Measurements from ENCODE around the gene ELOVL1.
A peak's percentile ranks its signal among the peaks of the same experiment; 100 is the strongest.
"Not testable (repeated sequence)": the region's sequence is repeated elsewhere in the genome, so short reads cannot be mapped to it uniquely, and the experiment has no call there.

ELOVL1 gene

DNA sequence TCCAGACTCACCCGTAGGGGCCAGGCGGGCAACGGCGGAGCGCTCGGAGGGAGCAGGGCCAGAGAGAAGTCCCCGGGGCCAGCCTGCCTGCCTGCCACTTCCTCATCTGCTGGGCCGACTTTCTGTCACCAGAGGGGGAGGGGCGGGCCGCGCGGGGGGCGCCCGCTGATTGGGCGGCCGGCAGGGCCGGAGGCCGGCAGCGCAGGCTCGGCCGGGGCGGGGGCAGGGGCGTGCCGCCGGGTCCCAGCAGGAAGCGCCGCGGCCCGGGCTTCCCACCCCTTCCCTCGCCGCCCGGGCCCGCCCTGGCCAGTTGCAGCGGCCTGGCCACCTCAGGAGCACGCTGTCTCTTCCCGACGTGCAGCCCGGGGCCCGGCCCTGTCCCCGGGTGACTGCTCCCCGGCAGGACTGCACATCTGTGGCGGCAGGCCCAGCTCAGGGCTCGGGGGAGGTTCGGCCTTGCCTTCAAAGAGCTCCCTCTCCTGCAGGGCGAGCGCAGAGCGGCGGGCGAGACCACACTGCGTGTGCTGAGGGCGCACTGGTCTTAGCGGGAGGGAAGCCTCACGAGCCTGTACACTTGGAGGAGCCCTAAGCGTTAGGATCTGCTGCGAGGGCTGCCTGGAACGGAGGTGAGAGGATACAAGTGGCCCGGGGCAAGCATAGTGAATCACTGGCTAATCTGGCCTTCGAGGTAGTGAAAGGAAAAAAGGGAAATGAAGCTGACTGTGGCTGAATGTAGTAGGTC lies at the start of gene ELOVL1:
ELOVL1 (minus strand) TSS at position 108 of the 742 bp plus-strand sequence. CDS start 2,402 bp downstream, outside the sequence.
- Histone ChIP-seq H3K9ac (ENCODE audit: low read length) (peak within 1 kb of the TSS; percentile 74), H3K36me3 (ENCODE audit: control insufficient read depth, insufficient read depth, low read length) (peaks cover 22% of the 10 kb centered on the region), H3K27me3 (ENCODE audit: control insufficient read depth, insufficient read depth, low read length) (no peaks in the 10 kb centered on the region), H3K4me1 (ENCODE audit: control insufficient read depth, insufficient read depth, low read length) (peaks cover 12% of the 10 kb centered on the region), H3K4me3 (ENCODE audit: low read length) (peak within 1 kb of the TSS; percentile 85), H3K27ac (ENCODE audit: low read depth, low read length) (peak within 1 kb of the TSS; percentile 75)

DNA sequence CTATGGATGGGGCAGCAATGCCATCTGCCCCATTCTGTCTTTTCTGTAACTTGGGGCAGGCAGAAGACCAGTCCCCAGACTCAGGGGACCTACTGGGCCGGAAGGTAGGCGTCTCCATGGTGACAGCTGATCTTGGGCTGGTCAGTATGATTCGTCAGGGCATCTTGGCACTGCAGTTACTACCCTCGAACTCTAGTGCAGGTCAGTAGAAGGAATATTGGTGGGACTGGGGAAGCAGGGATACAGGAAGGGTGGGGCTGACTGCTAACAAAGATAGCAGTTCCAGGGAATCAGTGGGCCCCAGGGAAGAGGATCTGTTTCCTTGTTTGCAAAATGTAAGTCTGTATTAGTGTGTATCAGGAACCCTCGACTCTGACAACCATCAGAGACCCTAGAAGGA lies 48.1 kb upstream of the ELOVL1 start:
- no peaks in the 10 kb centered on the region for H3K4me1 ChIP-seq (ENCODE audit: control insufficient read depth, insufficient read depth, low read length)
- peaks cover 36% of the 10 kb centered on the region for H3K36me3 ChIP-seq (ENCODE audit: control insufficient read depth, insufficient read depth, low read length)
- H3K27ac ChIP-seq (ENCODE audit: low read depth, low read length), result no peak overlapping the region
- H3K9ac ChIP-seq (ENCODE audit: low read length), result no peak overlapping the region
- H3K27me3 ChIP-seq (ENCODE audit: control insufficient read depth, insufficient read depth, low read length), result no peaks in the 10 kb centered on the region
- no peak overlapping the region for H3K4me3 ChIP-seq (ENCODE audit: low read length)

DNA sequence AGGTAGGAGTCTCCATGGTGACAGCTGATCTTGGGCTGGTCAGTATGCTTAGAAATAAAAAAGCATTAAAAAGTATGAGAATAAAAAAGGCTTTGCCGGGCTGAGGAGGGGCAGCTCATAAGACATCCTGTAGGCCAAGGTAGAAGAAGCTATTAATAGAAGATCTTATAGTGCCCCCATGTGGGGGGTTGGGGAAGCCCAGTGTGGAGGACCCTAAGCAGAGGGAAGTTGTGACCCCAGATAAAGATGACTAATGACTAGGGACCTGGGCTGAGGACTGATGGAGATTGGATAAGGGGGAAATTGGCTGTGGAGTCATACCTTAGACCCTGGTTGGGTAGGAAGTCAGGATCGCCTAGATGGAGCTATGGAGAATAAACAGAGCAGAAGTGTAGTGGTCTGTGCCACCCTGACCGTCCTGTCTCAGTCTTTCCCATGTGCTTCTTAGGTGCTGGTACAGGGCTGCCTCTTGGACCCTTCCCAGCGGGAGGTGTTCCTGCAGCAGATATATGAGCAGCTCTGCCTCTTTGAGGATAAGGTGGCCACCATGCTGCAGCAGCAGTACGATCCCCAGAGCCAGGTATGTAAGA lies 46.9 kb upstream of the ELOVL1 start:
- Histone ChIP-seq H3K27me3 (ENCODE audit: control insufficient read depth, insufficient read depth, low read length) (no peaks in the 10 kb centered on the region), H3K4me1 (ENCODE audit: control insufficient read depth, insufficient read depth, low read length) (no peaks in the 10 kb centered on the region), H3K9ac (ENCODE audit: low read length) (no peak overlapping the region), H3K27ac (ENCODE audit: low read depth, low read length) (no peak overlapping the region), H3K36me3 (ENCODE audit: control insufficient read depth, insufficient read depth, low read length) (peaks cover 24% of the 10 kb centered on the region), H3K4me3 (ENCODE audit: low read length) (no peak overlapping the region)

DNA sequence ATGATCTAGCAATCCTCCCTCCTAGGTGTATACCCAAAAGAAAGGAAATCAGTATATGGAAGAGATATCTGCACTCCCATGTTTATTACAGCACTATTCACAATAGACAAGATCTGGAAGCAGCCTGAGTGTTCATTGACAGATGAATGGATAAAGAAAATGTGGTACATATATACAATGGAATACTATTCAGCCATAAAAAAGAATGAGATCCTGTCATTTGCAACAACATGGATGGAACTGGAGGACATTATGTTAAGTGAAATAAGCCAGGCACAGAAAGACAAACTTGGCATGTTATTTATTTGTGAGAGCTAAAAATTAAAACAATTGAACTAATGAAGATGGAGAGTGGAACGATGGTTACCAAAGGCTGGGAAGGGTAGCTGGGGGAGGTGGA lies 45.6 kb upstream of the ELOVL1 start:
- not testable (repeated sequence) for H3K4me1 ChIP-seq (ENCODE audit: control insufficient read depth, insufficient read depth, low read length); H3K27ac ChIP-seq (ENCODE audit: low read depth, low read length); H3K4me3 ChIP-seq (ENCODE audit: low read length); H3K9ac ChIP-seq (ENCODE audit: low read length); H3K27me3 ChIP-seq (ENCODE audit: control insufficient read depth, insufficient read depth, low read length)
- peaks cover 13% of the 10 kb centered on the region for H3K36me3 ChIP-seq (ENCODE audit: control insufficient read depth, insufficient read depth, low read length)

DNA sequence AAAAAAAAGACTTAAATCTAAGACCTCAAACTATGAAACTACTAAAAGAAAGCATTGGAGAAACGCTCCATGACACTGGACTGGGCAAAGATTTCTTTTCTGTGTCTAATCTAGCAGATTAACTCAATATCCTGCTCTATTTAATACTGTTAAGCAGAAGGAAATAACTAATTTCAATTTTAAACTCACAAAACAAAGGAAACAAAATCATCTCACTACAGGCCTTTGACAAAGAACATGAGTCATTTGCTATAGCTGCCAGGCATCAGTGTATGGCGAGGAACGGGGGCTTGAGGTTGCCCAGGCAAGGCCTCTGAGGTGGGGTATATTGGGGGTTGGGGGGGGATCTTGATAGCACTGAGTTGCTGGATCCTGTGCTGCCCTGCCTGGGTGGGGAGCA lies 42.8 kb upstream of the ELOVL1 start:
- Histone ChIP-seq H3K27ac (ENCODE audit: low read depth, low read length) (no peak overlapping the region), H3K4me3 (ENCODE audit: low read length) (no peak overlapping the region), H3K27me3 (ENCODE audit: control insufficient read depth, insufficient read depth, low read length) (no peaks in the 10 kb centered on the region), H3K36me3 (ENCODE audit: control insufficient read depth, insufficient read depth, low read length) (peaks cover 12% of the 10 kb centered on the region), H3K4me1 (ENCODE audit: control insufficient read depth, insufficient read depth, low read length) (no peaks in the 10 kb centered on the region), H3K9ac (ENCODE audit: low read length) (no peak overlapping the region)

DNA sequence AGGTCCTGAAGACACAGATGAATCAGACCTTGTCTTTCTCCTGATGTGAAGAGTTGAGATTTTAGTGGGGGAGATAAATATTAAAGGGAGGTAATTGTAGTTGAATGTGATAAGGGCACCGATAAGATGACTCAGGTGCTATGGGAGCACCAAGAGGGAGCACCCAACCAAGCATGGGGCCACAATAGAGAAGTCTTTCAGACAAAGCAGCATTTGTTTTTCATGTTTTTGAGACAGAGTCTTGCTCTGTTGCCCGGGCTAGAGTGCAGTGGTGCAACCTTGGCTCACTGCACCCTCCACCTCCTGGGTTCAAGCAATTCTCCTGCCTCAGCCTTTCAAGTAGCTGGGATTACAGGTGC lies 38.0 kb upstream of the ELOVL1 start:
- H3K27me3 ChIP-seq (ENCODE audit: control insufficient read depth, insufficient read depth, low read length), result no peaks in the 10 kb centered on the region
- H3K9ac ChIP-seq (ENCODE audit: low read length), result no peak overlapping the region
- no peak overlapping the region for H3K4me3 ChIP-seq (ENCODE audit: low read length)
- H3K4me1 ChIP-seq (ENCODE audit: control insufficient read depth, insufficient read depth, low read length), result no peaks in the 10 kb centered on the region
- H3K27ac ChIP-seq (ENCODE audit: low read depth, low read length), result no peak overlapping the region
- peaks cover 32% of the 10 kb centered on the region for H3K36me3 ChIP-seq (ENCODE audit: control insufficient read depth, insufficient read depth, low read length)

DNA sequence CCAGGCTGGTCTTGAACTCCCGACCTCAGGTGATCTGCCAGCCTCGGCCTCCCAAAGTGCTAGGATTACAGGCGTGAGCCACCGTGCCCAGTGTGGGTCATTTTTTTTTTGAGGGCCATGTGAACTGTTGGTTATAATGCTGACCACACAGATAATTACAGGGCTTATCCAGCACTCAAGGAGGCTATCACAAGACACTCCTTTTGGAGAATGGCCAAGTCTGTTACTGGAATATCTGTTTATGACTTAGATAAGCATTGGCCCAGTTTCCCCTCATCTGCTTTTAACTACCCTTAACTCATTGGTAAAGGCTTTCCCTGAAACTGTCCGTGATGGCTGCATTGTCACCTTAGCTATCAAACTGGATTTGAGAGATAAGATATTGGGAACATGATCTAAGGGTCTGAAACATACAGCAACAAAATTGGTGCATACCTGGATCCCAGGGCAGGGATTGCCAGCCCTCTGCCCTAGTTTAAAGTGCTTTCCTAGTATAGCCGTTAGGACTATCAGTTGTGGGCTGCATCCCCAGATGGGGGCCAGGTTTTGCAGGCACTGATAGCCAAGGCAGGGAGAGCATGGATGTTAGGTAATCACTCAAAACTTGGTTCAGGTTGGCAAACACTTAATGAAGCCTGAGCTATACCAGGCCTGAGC lies 37.5 kb upstream of the ELOVL1 start:
- Histone ChIP-seq H3K4me3 (ENCODE audit: low read length) (no peak overlapping the region), H3K27me3 (ENCODE audit: control insufficient read depth, insufficient read depth, low read length) (no peaks in the 10 kb centered on the region), H3K36me3 (ENCODE audit: control insufficient read depth, insufficient read depth, low read length) (peaks cover 32% of the 10 kb centered on the region), H3K9ac (ENCODE audit: low read length) (no peak overlapping the region), H3K27ac (ENCODE audit: low read depth, low read length) (no peak overlapping the region), H3K4me1 (ENCODE audit: control insufficient read depth, insufficient read depth, low read length) (no peaks in the 10 kb centered on the region)

DNA sequence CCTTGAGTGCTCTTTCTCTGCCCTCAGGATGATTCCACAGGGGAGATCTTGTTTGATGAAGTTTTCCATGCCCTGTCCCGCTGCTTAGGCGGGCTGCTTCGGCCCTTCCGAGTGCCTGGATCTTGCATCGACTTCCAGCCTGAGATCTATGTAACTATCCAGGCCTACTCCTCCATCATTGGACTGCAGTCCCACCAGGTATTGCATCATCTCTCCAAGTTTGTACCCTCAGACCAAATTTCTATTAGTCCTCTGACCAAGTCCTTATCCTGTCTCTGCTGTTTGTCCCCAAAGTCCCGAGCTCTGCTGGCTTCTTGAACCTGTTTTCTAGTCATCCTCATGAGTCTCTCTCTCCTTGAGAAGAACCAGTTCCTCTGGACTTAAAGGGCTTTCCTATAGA lies 36.5 kb upstream of the ELOVL1 start:
- Histone ChIP-seq H3K36me3 (ENCODE audit: control insufficient read depth, insufficient read depth, low read length) (peaks cover 32% of the 10 kb centered on the region), H3K9ac (ENCODE audit: low read length) (no peak overlapping the region), H3K4me3 (ENCODE audit: low read length) (no peak overlapping the region), H3K27ac (ENCODE audit: low read depth, low read length) (no peak overlapping the region), H3K27me3 (ENCODE audit: control insufficient read depth, insufficient read depth, low read length) (no peaks in the 10 kb centered on the region), H3K4me1 (ENCODE audit: control insufficient read depth, insufficient read depth, low read length) (no peaks in the 10 kb centered on the region)

DNA sequence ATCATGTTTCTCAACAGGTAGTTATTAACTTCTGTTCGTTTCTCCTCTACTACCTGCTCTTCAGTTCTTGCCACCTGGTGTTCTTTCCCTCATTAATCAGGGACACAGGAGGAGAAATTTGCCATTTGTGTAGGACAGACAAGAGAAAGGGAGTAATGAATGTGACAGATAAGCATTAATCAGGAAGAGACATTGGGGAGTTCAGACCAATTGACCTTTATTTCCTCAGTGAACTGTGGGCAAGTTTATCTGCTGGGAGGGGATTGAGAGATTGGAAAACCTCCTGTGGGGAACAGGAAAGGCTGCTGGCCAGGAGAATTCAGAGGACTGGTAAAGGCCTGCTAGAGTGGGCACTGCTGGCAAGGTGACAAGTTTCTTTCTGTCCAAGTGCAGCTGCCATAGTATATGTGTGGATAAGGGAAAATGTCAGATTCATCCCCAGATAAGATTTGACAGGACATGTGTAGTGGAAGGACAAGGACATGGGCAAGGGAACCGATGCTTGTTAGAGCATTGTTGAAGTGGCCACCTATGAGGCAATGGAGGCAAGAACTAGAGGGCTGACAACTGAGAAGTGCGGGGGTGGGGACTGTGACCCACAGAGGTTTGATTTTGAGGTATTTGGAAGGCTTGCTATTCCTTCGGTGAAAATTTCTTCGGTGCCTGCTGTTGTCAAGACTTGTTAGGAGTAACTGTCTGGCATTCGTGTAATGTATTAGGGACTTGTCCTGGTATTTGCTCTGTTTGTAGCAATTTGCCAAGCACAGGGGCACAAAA lies 34.5 kb upstream of the ELOVL1 start:
- Histone ChIP-seq H3K9ac (ENCODE audit: low read length) (no peak overlapping the region), H3K4me3 (ENCODE audit: low read length) (no peak overlapping the region), H3K36me3 (ENCODE audit: control insufficient read depth, insufficient read depth, low read length) (peaks cover 30% of the 10 kb centered on the region), H3K27me3 (ENCODE audit: control insufficient read depth, insufficient read depth, low read length) (no peaks in the 10 kb centered on the region), H3K4me1 (ENCODE audit: control insufficient read depth, insufficient read depth, low read length) (no peaks in the 10 kb centered on the region), H3K27ac (ENCODE audit: low read depth, low read length) (no peak overlapping the region)

DNA sequence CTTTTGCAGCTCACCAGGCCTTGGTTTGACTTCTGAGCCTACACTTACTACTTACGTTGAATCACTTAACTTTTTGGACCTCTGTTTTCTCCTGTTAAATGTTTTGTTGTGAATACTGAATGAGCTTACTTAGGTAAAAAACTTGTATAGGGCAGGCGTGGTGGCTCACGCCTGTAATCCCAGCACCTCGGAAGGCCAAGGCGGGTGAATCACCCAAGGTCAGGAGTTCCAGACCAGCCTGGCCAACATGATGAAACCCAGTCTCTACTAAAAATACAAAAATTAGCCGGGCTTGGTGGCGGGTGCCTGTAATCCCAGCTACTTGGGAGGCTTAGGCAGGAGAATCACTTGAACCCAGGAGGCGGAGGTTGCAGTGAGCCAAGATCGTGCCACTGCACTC lies 32.6 kb upstream of the ELOVL1 start:
- peaks cover 21% of the 10 kb centered on the region for H3K36me3 ChIP-seq (ENCODE audit: control insufficient read depth, insufficient read depth, low read length)
- not testable (repeated sequence) for H3K27ac ChIP-seq (ENCODE audit: low read depth, low read length); H3K4me1 ChIP-seq (ENCODE audit: control insufficient read depth, insufficient read depth, low read length); H3K9ac ChIP-seq (ENCODE audit: low read length); H3K27me3 ChIP-seq (ENCODE audit: control insufficient read depth, insufficient read depth, low read length); H3K4me3 ChIP-seq (ENCODE audit: low read length)

DNA sequence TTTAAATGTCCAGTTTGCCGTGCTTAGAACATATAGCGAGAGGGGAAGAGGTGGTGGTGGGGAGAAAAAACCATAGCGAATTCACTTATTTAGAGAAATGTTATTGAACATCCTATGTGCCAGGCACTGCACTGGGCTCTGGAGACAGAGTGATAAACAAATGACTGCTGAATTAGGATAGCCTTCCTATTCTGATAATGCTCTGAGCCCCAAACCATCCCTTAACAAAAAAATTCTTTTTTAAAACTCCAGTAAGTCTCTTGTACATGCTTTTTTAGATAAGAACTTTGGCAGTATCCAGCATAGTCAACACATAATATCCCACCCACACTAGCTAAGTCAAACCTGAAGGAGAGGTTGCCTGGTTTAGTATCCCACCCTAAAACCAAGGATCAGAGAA lies 30.4 kb upstream of the ELOVL1 start:
- Histone ChIP-seq H3K36me3 (ENCODE audit: control insufficient read depth, insufficient read depth, low read length) (peaks cover 6% of the 10 kb centered on the region), H3K4me3 (ENCODE audit: low read length) (no peak overlapping the region), H3K9ac (ENCODE audit: low read length) (no peak overlapping the region), H3K4me1 (ENCODE audit: control insufficient read depth, insufficient read depth, low read length) (no peaks in the 10 kb centered on the region), H3K27me3 (ENCODE audit: control insufficient read depth, insufficient read depth, low read length) (no peaks in the 10 kb centered on the region), H3K27ac (ENCODE audit: low read depth, low read length) (no peak overlapping the region)

DNA sequence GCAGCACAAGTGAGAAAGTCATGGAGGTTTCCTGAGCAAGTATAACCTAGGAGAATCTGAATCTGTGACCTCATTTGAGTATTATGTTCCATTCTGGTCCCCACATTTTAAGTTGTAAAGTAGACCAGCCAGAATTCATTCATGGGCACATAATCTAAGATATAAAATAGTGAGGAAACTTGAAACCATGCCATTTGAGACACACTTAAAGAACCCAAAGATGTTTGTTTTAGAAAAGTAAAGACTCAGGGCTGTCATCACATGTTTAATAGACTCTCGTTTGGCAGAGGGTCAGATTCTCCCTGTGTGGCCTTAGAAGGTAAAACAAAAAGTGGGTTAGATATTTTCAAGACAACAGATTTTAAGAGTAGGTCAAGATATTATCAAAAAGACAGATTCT lies 28.2 kb upstream of the ELOVL1 start:
- Histone ChIP-seq H3K4me1 (ENCODE audit: control insufficient read depth, insufficient read depth, low read length) (no peaks in the 10 kb centered on the region), H3K27me3 (ENCODE audit: control insufficient read depth, insufficient read depth, low read length) (no peaks in the 10 kb centered on the region), H3K27ac (ENCODE audit: low read depth, low read length) (no peak overlapping the region), H3K36me3 (ENCODE audit: control insufficient read depth, insufficient read depth, low read length) (no peaks in the 10 kb centered on the region), H3K4me3 (ENCODE audit: low read length) (no peak overlapping the region), H3K9ac (ENCODE audit: low read length) (no peak overlapping the region)
